GM12878 (cell line): ENCODE data around the gene OS9. TPM values are rescaled to one million over a fixed set of nuclear protein-coding genes. Genes with fewer than 3 reads are reported as not detected.

Experiments used
- ATAC-seq: fragments of 200-7000 bp; cut with Tn5 transposase; 3 replicates; pipeline ENCODE4 v1.9.1; 2020; ENCODE audit warnings: mild to moderate bottlenecking, moderate library complexity
- BruUV-seq: library from RNA; stranded (reverse); fragments of 400-500 nt; replicated peaks from 2 replicates; lab custom pipeline; 2021; lab: Mats Ljungman, UMichigan
- CTCF ChIA-PET: fragments of 300-600 bp; sonication (Branson Sonifier 250); formaldehyde crosslinking; extraction: SDS; loops from one replicate; lab custom pipeline; 2021; ENCODE audit warnings: inconsistent platforms; lab: Yijun Ruan, JAX
- POLR2A ChIA-PET: fragments of 350-600 bp; formaldehyde crosslinking; extraction: SDS; loops from one replicate; lab custom pipeline; 2021; ENCODE audit warnings: inconsistent platforms; lab: Charles Lee
- RAD21 ChIA-PET: fragments of 300-600 bp; sonication (Branson Sonifier 250); formaldehyde crosslinking; loops from one replicate; lab custom pipeline; 2023; ENCODE audit warnings: antibody characterized with exemption; ENCODE audit not compliant: unreplicated experiment; lab: Charles Lee
- SMC1A ChIA-PET: fragments of 300-600 bp; sonication (Branson Sonifier 250); formaldehyde crosslinking; loops from one replicate; lab custom pipeline; 2023; ENCODE audit not compliant: unreplicated experiment, uncharacterized antibody; lab: Charles Lee
- DNase-seq: peaks from one replicate; pipeline ENCODE4 v3.0.0-alpha.2; 2011; ENCODE audit warnings: low read depth, low spot score
- FAIRE-seq: peaks from 3 replicates; lab custom pipeline; 2011; peaks lifted over from hg19 to GRCh38; lab: Jason Lieb, UNC
- H2AFZ ChIP-seq: 2 replicates; pipeline ENCODE4 v1.6.0; 2011; ENCODE audit warnings: low read depth, low read length, control low read depth; ENCODE audit not compliant: control insufficient read depth
- H3K27ac ChIP-seq: 2 replicates; pipeline ENCODE4 v1.5.1; 2011; ENCODE audit warnings: control low read depth; ENCODE audit not compliant: control insufficient read depth, insufficient read depth
- H3K27me3 ChIP-seq, 2 experiments: replicated peaks in 1 of 2; 2 replicates each; pipeline versions ENCODE4 v1.6.0 to v1.6.1; 2011; ENCODE audit warnings: low read length in 1 of 2; ENCODE audit not compliant: control insufficient read depth in 2 of 2, insufficient read depth in 2 of 2
- H3K36me3 ChIP-seq, 2 experiments: 2 replicates each; pipeline ENCODE4 v1.5.1; 2011; ENCODE audit warnings: low read length in 1 of 2; ENCODE audit not compliant: control insufficient read depth in 2 of 2, insufficient read depth in 2 of 2
- H3K4me1 ChIP-seq: 2 replicates; pipeline ENCODE4 v1.6.1; 2011; ENCODE audit warnings: mild to moderate bottlenecking, low read length, moderate library complexity, mixed read lengths; ENCODE audit not compliant: control insufficient read depth, insufficient read depth
- H3K4me2 ChIP-seq: 2 replicates; pipeline ENCODE4 v1.6.0; 2011; ENCODE audit warnings: control low read depth; ENCODE audit not compliant: control insufficient read depth, insufficient read depth
- H3K4me3 ChIP-seq: fragments of 200-600 bp; sonication (generic); 2 replicates; pipeline ENCODE4 v1.5.1; 2016
- H3K79me2 ChIP-seq: 2 replicates; pipeline ENCODE4 v1.6.0; 2011; ENCODE audit warnings: low read length; ENCODE audit not compliant: control insufficient read depth, insufficient read depth
- H3K9ac ChIP-seq: 2 replicates; pipeline ENCODE4 v1.8.0; 2011; ENCODE audit warnings: low read length, control low read depth, mixed read lengths; ENCODE audit not compliant: control insufficient read depth, insufficient read depth
- H3K9me3 ChIP-seq: replicated peaks from 3 replicates; pipeline ENCODE4 v1.5.1; 2011; ENCODE audit warnings: mild to moderate bottlenecking, low read length; ENCODE audit not compliant: control insufficient read depth, insufficient read depth
- H4K20me1 ChIP-seq: 2 replicates; pipeline ENCODE4 v1.6.0; 2011; ENCODE audit not compliant: control insufficient read depth, insufficient read depth
- ASH2L ChIP-seq: fragments of 300-600, 200-600 bp; sonication (generic); IDR thresholded peaks from 2 replicates; pipeline ENCODE4 v1.6.1; 2017; ENCODE audit warnings: low read depth, mild to moderate bottlenecking, borderline replicate concordance
- BRCA1 ChIP-seq: IDR thresholded peaks from 2 replicates; pipeline ENCODE4 v1.6.1; 2011; ENCODE audit warnings: low read depth, low read length, improper control_type of control experiment
- CBX3 ChIP-seq: fragments of 200-600 bp; sonication (generic); IDR thresholded peaks from 2 replicates; pipeline ENCODE4 v1.6.1; 2016; ENCODE audit warnings: low read depth, borderline replicate concordance
- EZH2 ChIP-seq: IDR thresholded peaks from 2 replicates; pipeline ENCODE4 v1.6.1; 2012; ENCODE audit warnings: low read depth, mild to moderate bottlenecking, control low read depth, inconsistent platforms, low read length, borderline replicate concordance; ENCODE audit not compliant: control insufficient read depth
- HSF1 ChIP-seq: fragments of 150-350 bp; IDR thresholded peaks from 2 replicates; pipeline ENCODE4 v1.6.1; 2014; ENCODE audit warnings: mild to moderate bottlenecking, low read depth, low read length
- MEF2B ChIP-seq: fragments of 450-650 bp; IDR thresholded peaks from 2 replicates; pipeline ENCODE4 v1.6.1; 2018; ENCODE audit warnings: mild to moderate bottlenecking, moderate library complexity; ENCODE audit not compliant: partially characterized antibody, poor library complexity, severe bottlenecking
- MTA2 ChIP-seq: fragments of 450-650 bp; IDR thresholded peaks from 2 replicates; pipeline ENCODE4 v1.6.1; 2016; ENCODE audit warnings: low read depth, mild to moderate bottlenecking, moderate library complexity
- NFYB ChIP-seq: IDR thresholded peaks from 2 replicates; pipeline ENCODE4 v1.6.1; 2011; ENCODE audit warnings: low read depth, mild to moderate bottlenecking, low read length, improper control_type of control experiment, moderate library complexity; ENCODE audit not compliant: insufficient read depth
- RBBP5 ChIP-seq: fragments of 200-600 bp; sonication (generic); conservative IDR thresholded peaks from 2 replicates; pipeline ENCODE4 v1.6.1; 2016
- RCOR1 ChIP-seq: conservative IDR thresholded peaks from 2 replicates; pipeline ENCODE4 v1.6.1; 2012; ENCODE audit warnings: low read depth, low read length, improper control_type of control experiment
- RUNX3 ChIP-seq: IDR thresholded peaks from 2 replicates; pipeline ENCODE4 v1.6.1; 2012; ENCODE audit warnings: low read length, inconsistent platforms
- STAT1 ChIP-seq: fragments of 450-650 bp; conservative IDR thresholded peaks from 2 replicates; pipeline ENCODE4 v1.6.1; 2014; ENCODE audit warnings: antibody characterized with exemption, mild to moderate bottlenecking
- TCF7 ChIP-seq: IDR thresholded peaks from 2 replicates; pipeline ENCODE4 v1.6.1; 2014; ENCODE audit warnings: antibody characterized with exemption, borderline replicate concordance
- WRNIP1 ChIP-seq: IDR thresholded peaks from 2 replicates; pipeline ENCODE4 v1.6.1; 2011; ENCODE audit warnings: low read depth, low read length, improper control_type of control experiment, borderline replicate concordance
- ZBED1 ChIP-seq: IDR thresholded peaks from 2 replicates; pipeline ENCODE4 v1.6.1; 2016; ENCODE audit warnings: borderline replicate concordance
- ZNF24 ChIP-seq: fragments of 450-650 bp; IDR thresholded peaks from 2 replicates; pipeline ENCODE4 v1.6.1; 2017; ENCODE audit warnings: antibody characterized with exemption, mild to moderate bottlenecking
- ZNF384 ChIP-seq: IDR thresholded peaks from 2 replicates; pipeline ENCODE4 v1.6.1; 2012; ENCODE audit warnings: low read depth, mild to moderate bottlenecking, low read length, improper control_type of control experiment, borderline replicate concordance
- WGBS: methylation state at CpG from one replicate; pipeline ENCODE4 v1.1.6; 2016; ENCODE audit warnings: low lambda C conversion rate; ENCODE audit not compliant: insufficient replicate concordance, insufficient coverage; ENCODE audit errors: missing lambda C conversion rate; 5-methylcytosine and 5-hydroxymethylcytosine counted together
- in situ Hi-C: fragments of 300-500 bp; cut with MboI; formaldehyde crosslinking; loops from 9 replicates; pipeline ENCODE4 v1.14.3; 2018; ENCODE audit warnings: mixed read lengths
- intact Hi-C: fragments of 100-400 bp; cut with micrococcal nuclease; formaldehyde crosslinking; loops from one replicate; pipeline ENCODE4 v1.14.2; 2022; ENCODE audit not compliant: unreplicated experiment
- polyA plus RNA-seq, 11 experiments: library from polyadenylated mRNA; depleted of rRNA in 4 of 11; unstranded in 6 of 11; stranded (reverse) in 5 of 11; fragments of >200 nt; fragmentation: Nextera tagmentation in 4 of 11; fragmentation: Illumina TruSeq in 1 of 11; extraction: Ambion mirVana in 4 of 11; extraction: Trizol in 1 of 11; gene quantifications; 1 replicate in 1 of 11; 2 replicates in 10 of 11; pipeline versions ENCODE4 v1.2.1 to v1.2.3, GENCODE V29; 2011 to 2016; ENCODE audit warnings: inconsistent platforms in 2 of 11, missing spikeins in 2 of 11, low read depth in 1 of 11
- total RNA-seq, 4 experiments: library from RNA; depleted of rRNA in 3 of 4; stranded (reverse); fragments of >200 nt in 3 of 4; fragmentation: Illumina TruSeq in 1 of 4; extraction: Trizol in 1 of 4; gene quantifications; 2 replicates each; pipeline versions ENCODE4 v1.2.1 to v1.2.3, GENCODE V29; 2013 to 2021

OS9 gene
- total and polyA plus RNA-seq, 10 of the 15 experiments (the other 5 are each of a cell fraction or from before 2014, with no cell fraction given): 5.2 to 106 (median 79.1) TPM

GRCh38 chr12:57715786-57716185, 21.9 kb downstream of the OS9 start:
- DNase-seq (no peak), ATAC-seq (no peak), FAIRE-seq (no peak)
- in situ Hi-C loops: no loop called here
- SMC1A ChIA-PET: no interaction called here
- Histone ChIP-seq H3K79me2 (no peaks in the 10 kb centered on the region), H3K36me3 (peaks cover 11 to 19% of the 10 kb centered on the region in 2 experiments), H3K4me1 (no peaks in the 10 kb centered on the region), H3K9me3 (no peaks in the 10 kb centered on the region), H2AFZ (no peak overlapping the region), H3K9ac (no peak overlapping the region), H3K27me3 (no peaks in the 10 kb centered on the region), H4K20me1 (no peaks in the 10 kb centered on the region), H3K4me3 (no peak overlapping the region), H3K4me2 (no peak overlapping the region), H3K27ac (no peak overlapping the region)
- BruUV-seq: no TSS peak
- TF ChIP-seq MEF2B: no peak
- no peak for TF ChIP-seq TCF7
- no peak for TF ChIP-seq RBBP5
- TF ChIP-seq ASH2L: no peak
- intact Hi-C loops: no loop called here
- CTCF ChIA-PET: no interaction called here
- WGBS: 74% methylated on average over 11 of the region's 12 CpGs
- RAD21 ChIA-PET: no interaction called here
- POLR2A ChIA-PET: no interaction called here

GRCh38 chr12:57716305-57716704, 22.4 kb downstream of the OS9 start:
- intact Hi-C loops: no loop called here
- no peak for FAIRE-seq
- no peak for TF ChIP-seq WRNIP1
- no peak for TF ChIP-seq BRCA1
- TF ChIP-seq EZH2: no peak
- no peak for TF ChIP-seq ZNF24
- TF ChIP-seq RUNX3: no peak
- TF ChIP-seq STAT1: no peak
- no peak for TF ChIP-seq HSF1
- TF ChIP-seq ZNF384: no peak
- no peak for TF ChIP-seq CBX3
- TF ChIP-seq RCOR1: no peak
- TF ChIP-seq NFYB: no peak
- no peak for TF ChIP-seq ZBED1
- no peak for TF ChIP-seq MTA2

More at GRCh38 chr12:57716305-57716704, 22.4 kb downstream of the OS9 start:
- Histone ChIP-seq H3K9ac (no peak overlapping the region), H3K4me2 (no peak overlapping the region), H4K20me1 (no peaks in the 10 kb centered on the region), H3K4me3 (no peak overlapping the region), H3K9me3 (no peaks in the 10 kb centered on the region), H2AFZ (no peak overlapping the region), H3K4me1 (no peaks in the 10 kb centered on the region), H3K27me3 (no peaks in the 10 kb centered on the region), H3K79me2 (no peaks in the 10 kb centered on the region), H3K36me3 (peaks cover 11 to 23% of the 10 kb centered on the region in 2 experiments), H3K27ac (no peak overlapping the region)
- in situ Hi-C loops: no loop called here
- no TSS peak for BruUV-seq
- POLR2A ChIA-PET: interaction anchor here (0.5 kb wide), 1 partner anchor 293 kb away, joined by 5 read pairs; no protein-coding TSS in a partner anchor
- DNase-seq: no peak
- SMC1A ChIA-PET: no interaction called here
- CTCF ChIA-PET: interaction anchor here (0.7 kb wide), 1 partner anchor 38 kb away, joined by 3 read pairs; no protein-coding TSS in a partner anchor
- ATAC-seq: no peak
- RAD21 ChIA-PET: no interaction called here
- WGBS: 100% methylated on average over 4 of the region's 4 CpGs
